ENCODE measurements around the gene CSNK2A1. TPM values are rescaled to one million over a fixed set of nuclear protein-coding genes. Genes with fewer than 3 reads are reported as not detected.

CSNK2A1 gene
- total and polyA plus RNA-seq, 2 donors (not counting 1 experiment from before 2014, with no cell fraction given), result 28.3 to 125 TPM

DNA sequence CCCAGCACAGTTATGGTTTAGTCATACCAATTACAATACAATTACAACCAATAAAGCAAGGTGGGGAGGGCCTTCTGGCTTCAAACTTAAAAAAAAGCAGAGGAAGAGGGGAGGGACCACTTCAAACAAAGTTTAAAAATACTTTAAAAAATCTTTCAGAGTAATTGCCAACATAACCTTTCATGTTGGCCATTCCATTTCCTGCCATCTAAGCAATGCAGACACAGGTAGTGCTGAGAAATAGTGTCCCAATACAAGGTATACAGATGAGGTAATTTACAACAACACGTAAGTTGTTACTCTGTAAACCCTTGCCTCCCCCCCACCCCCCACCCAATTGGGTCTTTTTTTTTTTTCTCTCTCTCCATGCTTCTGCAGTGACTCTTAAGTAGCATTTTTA is 62.4 kb downstream of the CSNK2A1 start:
- no peak overlapping the region for H3K9ac ChIP-seq (ENCODE audit: low read length)
- H3K27me3 ChIP-seq (replicated peaks in 1 of 4; ENCODE audit: control extremely low read depth in 1 of 4, control insufficient read depth in 3 of 4, insufficient read depth in 4 of 4, low read length in 3 of 4), result no peaks in the 10 kb centered on the region
- H3K4me3 Mint-ChIP-seq, result no peak overlapping the region
- WGBS (ENCODE audit: insufficient coverage), result no CpG with 5 or more reads among the region's 1 CpG
- no peaks in the 10 kb centered on the region for H3K9me3 ChIP-seq (ENCODE audit: control extremely low read depth in 1 of 3, control insufficient read depth in 2 of 3, insufficient read depth in 1 of 3, low read length in 2 of 3)
- CTCF ChIA-PET, result interaction anchor here (1.1 to 10.0 kb wide), 2 partner anchors 9 to 128 kb away, joined by 3 to 169 read pairs; no protein-coding TSS in a partner anchor
- no peak for DNase-seq
- H3K27ac Mint-ChIP-seq, result no peak overlapping the region
- ATAC-seq (ENCODE audit: low read depth), result no peak
- H3K9me3 Mint-ChIP-seq (ENCODE audit: insufficient read depth), result no peaks in the 10 kb centered on the region
- H2AFZ ChIP-seq (ENCODE audit: insufficient read depth, low read depth, low read length, poor library complexity, severe bottlenecking), result no peak overlapping the region
- peaks cover 3 to 47% of the 10 kb centered on the region in 2 experiments for H3K36me3 ChIP-seq (replicated peaks in 1 of 2; ENCODE audit: control extremely low read depth in 1 of 2, control insufficient read depth in 1 of 2, extremely low read depth in 1 of 2, insufficient read depth in 2 of 2, low read length in 1 of 2)
- H3K27ac ChIP-seq (ENCODE audit: low read length in 2 of 2), result no peak overlapping the region
- no peak overlapping the region for H3K4me3 ChIP-seq (ENCODE audit: control extremely low read depth in 1 of 5, extremely low read depth in 1 of 5, insufficient read depth in 1 of 5, low read depth in 2 of 5, low read length in 4 of 5)
- intact Hi-C loops (cut with micrococcal nuclease), result no loop called here
- TF ChIP-seq, protein P1, sequence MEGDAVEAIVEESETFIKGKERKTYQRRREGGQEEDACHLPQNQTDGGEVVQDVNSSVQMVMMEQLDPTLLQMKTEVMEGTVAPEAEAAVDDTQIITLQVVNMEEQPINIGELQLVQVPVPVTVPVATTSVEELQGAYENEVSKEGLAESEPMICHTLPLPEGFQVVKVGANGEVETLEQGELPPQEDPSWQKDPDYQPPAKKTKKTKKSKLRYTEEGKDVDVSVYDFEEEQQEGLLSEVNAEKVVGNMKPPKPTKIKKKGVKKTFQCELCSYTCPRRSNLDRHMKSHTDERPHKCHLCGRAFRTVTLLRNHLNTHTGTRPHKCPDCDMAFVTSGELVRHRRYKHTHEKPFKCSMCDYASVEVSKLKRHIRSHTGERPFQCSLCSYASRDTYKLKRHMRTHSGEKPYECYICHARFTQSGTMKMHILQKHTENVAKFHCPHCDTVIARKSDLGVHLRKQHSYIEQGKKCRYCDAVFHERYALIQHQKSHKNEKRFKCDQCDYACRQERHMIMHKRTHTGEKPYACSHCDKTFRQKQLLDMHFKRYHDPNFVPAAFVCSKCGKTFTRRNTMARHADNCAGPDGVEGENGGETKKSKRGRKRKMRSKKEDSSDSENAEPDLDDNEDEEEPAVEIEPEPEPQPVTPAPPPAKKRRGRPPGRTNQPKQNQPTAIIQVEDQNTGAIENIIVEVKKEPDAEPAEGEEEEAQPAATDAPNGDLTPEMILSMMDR (IDR thresholded peaks at IDR 0.05), result no peak
- TF ChIP-seq EZH2 (IDR thresholded peaks at IDR 0.05; ENCODE audit: borderline replicate concordance, insufficient read depth, low read depth, low read length, poor library complexity, severe bottlenecking), result no peak
- no peak overlapping the region for H3K4me2 ChIP-seq (replicated peaks; ENCODE audit: low read depth, low read length, poor library complexity, severe bottlenecking)
- H3K79me2 ChIP-seq (ENCODE audit: control insufficient read depth, insufficient read depth, low read length), result no peaks in the 10 kb centered on the region
- peaks cover 2% of the 10 kb centered on the region for H3K4me1 Mint-ChIP-seq
- H3K4me1 ChIP-seq (ENCODE audit: control insufficient read depth in 2 of 2, insufficient read depth in 2 of 2, low read length in 2 of 2), result no peaks in the 10 kb centered on the region
- POLR2A ChIA-PET, result no interaction called here
- no peaks in the 10 kb centered on the region for H4K20me1 ChIP-seq (ENCODE audit: control insufficient read depth, insufficient read depth, low read length, poor library complexity, severe bottlenecking)
- no peaks in the 10 kb centered on the region for H3K27me3 Mint-ChIP-seq

GRCh38 chr20:480044-480443 is 63.5 kb downstream of the CSNK2A1 start:
- Histone ChIP-seq H2AFZ (ENCODE audit: insufficient read depth, low read depth, low read length, poor library complexity, severe bottlenecking) (no peak overlapping the region), H3K4me2 (replicated peaks; ENCODE audit: low read depth, low read length, poor library complexity, severe bottlenecking) (no peak overlapping the region), H3K9ac (ENCODE audit: low read length) (no peak overlapping the region), H3K9me3 (ENCODE audit: control extremely low read depth in 1 of 3, control insufficient read depth in 2 of 3, insufficient read depth in 1 of 3, low read length in 2 of 3) (no peaks in the 10 kb centered on the region), H3K36me3 (replicated peaks in 1 of 2; ENCODE audit: control extremely low read depth in 1 of 2, control insufficient read depth in 1 of 2, extremely low read depth in 1 of 2, insufficient read depth in 2 of 2, low read length in 1 of 2) (peaks cover 3 to 41% of the 10 kb centered on the region in 2 experiments), H3K27ac (ENCODE audit: low read length in 2 of 2) (no peak overlapping the region), H3K4me3 (ENCODE audit: control extremely low read depth in 1 of 5, extremely low read depth in 1 of 5, insufficient read depth in 1 of 5, low read depth in 2 of 5, low read length in 4 of 5) (no peak overlapping the region), H3K4me1 (ENCODE audit: control insufficient read depth in 2 of 2, insufficient read depth in 2 of 2, low read length in 2 of 2) (no peaks in the 10 kb centered on the region), H4K20me1 (ENCODE audit: control insufficient read depth, insufficient read depth, low read length, poor library complexity, severe bottlenecking) (no peaks in the 10 kb centered on the region), H3K79me2 (ENCODE audit: control insufficient read depth, insufficient read depth, low read length) (no peaks in the 10 kb centered on the region), H3K27me3 (replicated peaks in 1 of 4; ENCODE audit: control extremely low read depth in 1 of 4, control insufficient read depth in 3 of 4, insufficient read depth in 4 of 4, low read length in 3 of 4) (no peaks in the 10 kb centered on the region)
- ATAC-seq (ENCODE audit: low read depth), result no peak
- TF ChIP-seq, protein P1 (IDR thresholded peaks at IDR 0.05), result no peak
- TF ChIP-seq EZH2 (IDR thresholded peaks at IDR 0.05; ENCODE audit: borderline replicate concordance, insufficient read depth, low read depth, low read length, poor library complexity, severe bottlenecking), result no peak
- Mint-ChIP-seq H3K27me3 (no peaks in the 10 kb centered on the region), H3K9me3 (ENCODE audit: insufficient read depth) (no peaks in the 10 kb centered on the region), H3K4me3 (no peak overlapping the region), H3K4me1 (peaks cover 2% of the 10 kb centered on the region), H3K27ac (no peak overlapping the region)
- intact Hi-C loops (cut with micrococcal nuclease), result no loop called here
- POLR2A ChIA-PET, result no interaction called here
- CTCF ChIA-PET, result interaction anchor here (1.3 to 10.0 kb wide), 2 partner anchors 73 to 127 kb away, joined by 4 to 169 read pairs; no protein-coding TSS in a partner anchor
- DNase-seq, result no peak
- WGBS (ENCODE audit: insufficient coverage), result no CpG with 5 or more reads among the region's 3 CpGs
